C4-2B (cell line): ENCODE data around the gene RPUSD1.

Experiments
- CTCF ChIP-seq: fragments of 450-650 bp; conservative IDR thresholded peaks from 2 replicates; pipeline ENCODE4 v1.5.1; 2017; ENCODE audit warnings: mild to moderate bottlenecking
- ZFX ChIP-seq: fragments of 450-650 bp; IDR thresholded peaks from 2 replicates; pipeline ENCODE4 v1.6.1; 2017

- TF ChIP-seq CTCF, result no peak
- no peak for TF ChIP-seq ZFX
Observed at GRCh38 chr16:778447-778846, 9.7 kb downstream of the RPUSD1 start.
